GM20431 (cell line): ENCODE measurements around the gene GABRG3.

Experiments used
- in situ Hi-C: fragments of 300-500 bp; cut with MseI, MboI; formaldehyde crosslinking; loops from one replicate; pipeline ENCODE4 v1.15.0; 2020; ENCODE audit warnings: low sequenced_read_pairs; ENCODE audit not compliant: unreplicated experiment

The GABRG3 gene

GRCh38 chr15:27438403-27439375, 467.7 kb downstream of the GABRG3 start:
- in situ Hi-C loops: no loop called here

- in situ Hi-C loops: no loop called here
Measured at GRCh38 chr15:27441120-27441519, 470.1 kb downstream of the GABRG3 start.

- in situ Hi-C loops: no loop called here
Measured at GRCh38 chr15:27448234-27448633, 477.3 kb downstream of the GABRG3 start.

- in situ Hi-C loops: no loop called here
Measured at GRCh38 chr15:27448986-27449385, 478.0 kb downstream of the GABRG3 start.

- in situ Hi-C loops: no loop called here
Measured at GRCh38 chr15:27449941-27450340, 479.0 kb downstream of the GABRG3 start.

GRCh38 chr15:27454281-27455075, 483.5 kb downstream of the GABRG3 start:
- in situ Hi-C loops: no loop called here

- in situ Hi-C loops: no loop called here
Measured at GRCh38 chr15:27456807-27457206, 485.8 kb downstream of the GABRG3 start.

GRCh38 chr15:27457766-27458165, 486.8 kb downstream of the GABRG3 start:
- in situ Hi-C loops: no loop called here

- in situ Hi-C loops: no loop called here
Measured at GRCh38 chr15:27458345-27459084, 487.5 kb downstream of the GABRG3 start.

- in situ Hi-C loops: no loop called here
Measured at GRCh38 chr15:27459836-27460235, 488.9 kb downstream of the GABRG3 start.

GRCh38 chr15:27461181-27461580, 490.2 kb downstream of the GABRG3 start:
- in situ Hi-C loops: no loop called here

GRCh38 chr15:27463525-27464088, 492.6 kb downstream of the GABRG3 start:
- in situ Hi-C loops: no loop called here

- in situ Hi-C loops: no loop called here
Measured at GRCh38 chr15:27464941-27465612, 494.1 kb downstream of the GABRG3 start.

- in situ Hi-C loops: no loop called here
Measured at GRCh38 chr15:27466758-27467157, 495.8 kb downstream of the GABRG3 start.

- in situ Hi-C loops: no loop called here
Measured at GRCh38 chr15:27468151-27468591, 497.2 kb downstream of the GABRG3 start.

GRCh38 chr15:27473845-27474244, 502.9 kb downstream of the GABRG3 start:
- in situ Hi-C loops: no loop called here

- in situ Hi-C loops: no loop called here
Measured at GRCh38 chr15:27475395-27475794, 504.4 kb downstream of the GABRG3 start.

- in situ Hi-C loops: no loop called here
Measured at GRCh38 chr15:27479296-27480140, 508.5 kb downstream of the GABRG3 start.

- in situ Hi-C loops: no loop called here
Measured at GRCh38 chr15:27480141-27480530, 509.2 kb downstream of the GABRG3 start.
